ENCODE results near the gene CHCHD5. TPM values are rescaled to one million over a fixed set of nuclear protein-coding genes. Genes with fewer than 3 reads are reported as not detected.

Gene CHCHD5
- total and polyA plus RNA-seq, 2 of the 8 experiments (the other 6 are each of a cell fraction or from before 2014, with no cell fraction given), result 27.2 to 71.5 TPM

DNA sequence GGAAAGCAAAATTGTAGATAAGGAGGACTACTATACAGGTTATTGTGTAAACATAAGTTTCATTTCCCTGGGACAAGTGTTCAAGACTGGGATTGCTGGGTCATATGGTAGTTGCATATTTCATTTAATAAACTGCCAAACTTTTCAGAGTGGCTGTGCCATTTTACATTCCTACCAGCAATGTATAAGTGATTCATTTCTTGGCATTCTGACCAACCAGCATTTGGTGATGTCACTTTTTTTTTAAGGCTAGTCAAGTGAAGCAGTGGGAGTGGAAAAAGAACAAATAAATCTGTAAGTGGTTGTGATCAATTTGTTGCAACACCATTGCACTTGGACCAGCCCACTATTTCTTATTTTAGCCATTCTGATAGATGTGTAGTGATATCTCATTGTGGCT is 5.2 kb upstream of the CHCHD5 start:
- Histone ChIP-seq H2BK5ac (ENCODE audit: low read depth, low read length) (no peak overlapping the region), H3K4me3 (ENCODE audit: extremely low read depth in 1 of 4, insufficient read depth in 2 of 4, low read depth in 3 of 4, low read length in 4 of 4) (no peak overlapping the region), H3K4ac (replicated peaks; ENCODE audit: insufficient read length, low read depth, low read length) (no peak overlapping the region), H2AFZ (ENCODE audit: low read length) (no peak overlapping the region), H2BK15ac (ENCODE audit: low read length) (no peak overlapping the region), H3K14ac (ENCODE audit: insufficient read length) (no peak overlapping the region), H2BK12ac (ENCODE audit: low read depth, low read length) (no peak overlapping the region), H3K79me1 (ENCODE audit: low read depth, low read length) (no peaks in the 10 kb centered on the region), H2BK120ac (replicated peaks; ENCODE audit: low read depth, low read length) (no peak overlapping the region), H3K18ac (ENCODE audit: extremely low read depth, low read length) (no peak overlapping the region), H2AK5ac (ENCODE audit: low read depth, low read length) (no peak overlapping the region), H4K8ac (ENCODE audit: extremely low read depth, insufficient read depth, low read length) (no peak overlapping the region), H3K79me2 (ENCODE audit: control insufficient read depth in 1 of 2, insufficient read depth in 2 of 2, low read length in 2 of 2) (no peaks in the 10 kb centered on the region), H3K9me3 (ENCODE audit: insufficient read depth in 2 of 2, low read depth in 1 of 2, low read length in 1 of 2) (no peaks in the 10 kb centered on the region), H3K56ac (replicated peaks; ENCODE audit: insufficient read length, low read depth, low read length) (no peak overlapping the region), H3K9ac (replicated peaks in 1 of 4; ENCODE audit: extremely low read depth in 1 of 4, low read depth in 3 of 4, low read length in 3 of 4) (no peak overlapping the region), H3K27ac (ENCODE audit: low read depth, low read length) (no peak overlapping the region), H4K91ac (replicated peaks; ENCODE audit: insufficient read length, low read length) (no peak overlapping the region), H3K36me3 (ENCODE audit: control insufficient read depth in 2 of 4, insufficient read depth in 4 of 4, low read length in 3 of 4) (peaks cover 6 to 22% (median 15%) of the 10 kb centered on the region in 4 experiments), H4K5ac (ENCODE audit: insufficient read length, low read depth, low read length) (no peak overlapping the region), H2BK20ac (ENCODE audit: low read length) (no peak overlapping the region), H3K4me1 (replicated peaks in 1 of 4; ENCODE audit: control insufficient read depth in 3 of 4, insufficient read depth in 4 of 4, low read length in 3 of 4) (peaks cover 0 to 4% (median 0%) of the 10 kb centered on the region in 4 experiments; a peak in 3 of 7 replicates), H3K4me2 (ENCODE audit: insufficient read depth in 1 of 2, low read depth in 2 of 2, low read length in 2 of 2) (no peak overlapping the region), H3K23me2 (ENCODE audit: low read depth, low read length) (peaks cover 3% of the 10 kb centered on the region; the same call in 1 of the 2 replicates), H3K27me3 (replicated peaks in 1 of 4; ENCODE audit: control insufficient read depth in 3 of 4, extremely low read depth in 1 of 4, insufficient read depth in 3 of 4, low read length in 3 of 4) (no peaks in the 10 kb centered on the region), H3K23ac (ENCODE audit: insufficient read length) (no peak overlapping the region), H4K20me1 (replicated peaks in 1 of 2; ENCODE audit: control insufficient read depth in 1 of 2, insufficient read depth in 2 of 2, low read length in 2 of 2) (peaks cover 0 to 3% of the 10 kb centered on the region in 2 experiments)
- TF ChIP-seq, protein P1, sequence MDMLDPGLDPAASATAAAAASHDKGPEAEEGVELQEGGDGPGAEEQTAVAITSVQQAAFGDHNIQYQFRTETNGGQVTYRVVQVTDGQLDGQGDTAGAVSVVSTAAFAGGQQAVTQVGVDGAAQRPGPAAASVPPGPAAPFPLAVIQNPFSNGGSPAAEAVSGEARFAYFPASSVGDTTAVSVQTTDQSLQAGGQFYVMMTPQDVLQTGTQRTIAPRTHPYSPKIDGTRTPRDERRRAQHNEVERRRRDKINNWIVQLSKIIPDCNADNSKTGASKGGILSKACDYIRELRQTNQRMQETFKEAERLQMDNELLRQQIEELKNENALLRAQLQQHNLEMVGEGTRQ (IDR thresholded peaks at IDR 0.05; ENCODE audit: low read length), result no peak
- no peak for TF ChIP-seq JUN (IDR thresholded peaks at IDR 0.05; ENCODE audit: low read depth, low read length)
- TF ChIP-seq RBBP5 (IDR thresholded peaks at IDR 0.05; ENCODE audit: borderline replicate concordance, low read depth, low read length), result no peak
- TF ChIP-seq NANOG (IDR thresholded peaks at IDR 0.05; ENCODE audit: insufficient read depth, low read depth, low read length, poor library complexity, severe bottlenecking), result no peak
- no peak for TF ChIP-seq CBX5 (IDR thresholded peaks at IDR 0.05; ENCODE audit: low read depth, low read length)
- no peak for TF ChIP-seq PHF8 (conservative IDR thresholded peaks at IDR 0.05; ENCODE audit: low read depth, low read length)
- no peak for TF ChIP-seq CEBPB (IDR thresholded peaks at IDR 0.05; ENCODE audit: low read depth, low read length)
- no peak for TF ChIP-seq CTBP2 (IDR thresholded peaks at IDR 0.05; ENCODE audit: borderline replicate concordance, insufficient read depth, insufficient read length, low read length)
- no peak for TF ChIP-seq HDAC6 (IDR thresholded peaks at IDR 0.05; ENCODE audit: low read depth, low read length)
- TF ChIP-seq BACH1 (IDR thresholded peaks at IDR 0.05; ENCODE audit: low read length), result no peak
- no peak for TF ChIP-seq TBP (IDR thresholded peaks at IDR 0.05; ENCODE audit: low read depth, low read length)
- TF ChIP-seq GTF2F1 (IDR thresholded peaks at IDR 0.05; ENCODE audit: borderline replicate concordance, low read depth, low read length), result no peak
- no peak for TF ChIP-seq SIRT6 (IDR thresholded peaks at IDR 0.05; ENCODE audit: low read length)
- no peak for TF ChIP-seq ZNF274 (IDR thresholded peaks at IDR 0.05; ENCODE audit: borderline replicate concordance, extremely low read depth, low read length)
- POLR2A ChIA-PET (ENCODE audit: partially characterized antibody), result no interaction called here
- DNase-seq (ENCODE audit: low read depth in 1 of 2, low spot score in 2 of 2) (no peak), FAIRE-seq (no peak)
- CTCF ChIA-PET (ENCODE audit: partially characterized antibody), result no interaction called here

Measured in H1 (cell line).